Heart left ventricle (tissue), 16 donors: Measurements from ENCODE around the gene ANKRD44. TPM values are rescaled to one million over a fixed set of nuclear protein-coding genes. Genes with fewer than 3 reads are reported as not detected.

Experiments
- ATAC-seq, 4 donors: fragments of 200-7000 bp; cut with Tn5 transposase; one replicate each; pipeline ENCODE4 v1.9.1; 2020 to 2022; ENCODE audit warnings: moderate library complexity in 4 of 4, mild to moderate bottlenecking in 3 of 4, moderate number of reproducible peaks in 1 of 4
- DNase-seq, 5 donors: peaks; one replicate each; pipeline ENCODE4 v3.0.0-alpha.2; 2020
- H3K27ac ChIP-seq, 12 donors: fragments of 200-600 bp; sonication (generic) in 4 of 12; one replicate each; pipeline versions ENCODE4 v1.5.0 to v1.8.0; 2016 to 2022; ENCODE audit warnings: mild to moderate bottlenecking in 2 of 12
- H3K27me3 ChIP-seq, 9 donors: fragments of 200-600 bp; sonication (generic) in 2 of 9; one replicate each; pipeline versions ENCODE4 v1.5.1 to v1.8.0; 2016 to 2022; ENCODE audit warnings: mild to moderate bottlenecking in 3 of 9
- H3K36me3 ChIP-seq, 9 donors: fragments of 200-600 bp; sonication (generic) in 2 of 9; one replicate each; pipeline versions ENCODE4 v1.5.0 to v1.8.0; 2018 to 2022; ENCODE audit warnings: mild to moderate bottlenecking in 2 of 9
- H3K4me1 ChIP-seq, 12 donors: fragments of 200-600 bp; sonication (generic) in 4 of 12; one replicate each; pipeline versions ENCODE4 v1.5.0 to v1.8.0; 2016 to 2022; ENCODE audit warnings: mild to moderate bottlenecking in 3 of 12
- H3K4me3 ChIP-seq, 12 donors: fragments of 200-600 bp; sonication (generic) in 4 of 12; one replicate each; pipeline versions ENCODE4 v1.5.0 to v1.8.0; 2017 to 2022; ENCODE audit warnings: mild to moderate bottlenecking in 9 of 12, moderate library complexity in 4 of 12
- H3K9me3 ChIP-seq, 12 donors: fragments of 200-600 bp; sonication (generic) in 4 of 12; one replicate each; pipeline versions ENCODE4 v1.5.0 to v1.8.0; 2016 to 2022; ENCODE audit warnings: mild to moderate bottlenecking in 1 of 12
- CTCF ChIP-seq, 12 donors: fragments of 200-600 bp; sonication (generic) in 4 of 12; IDR thresholded peaks; one replicate each; pipeline versions ENCODE4 v1.5.0 to v1.8.0; 2018 to 2022; ENCODE audit warnings: antibody characterized with exemption in 12 of 12, mild to moderate bottlenecking in 5 of 12
- POLR2A ChIP-seq, 2 donors: fragments of 450-650 bp; IDR thresholded peaks; one replicate each; pipeline ENCODE4 v1.6.1; 2017; ENCODE audit warnings: antibody characterized with exemption in 2 of 2, mild to moderate bottlenecking in 2 of 2, moderate library complexity in 2 of 2
- WGBS, 4 donors: extraction: QIAGEN DNeasy Blood & Tissue Kit in 2 of 4; methylation state at CpG; one replicate each; pipeline versions ENCODE4 v1.1.5 to v1.1.7; 2013 to 2018; 5-methylcytosine and 5-hydroxymethylcytosine counted together
- intact Hi-C, 10 donors: fragments of 100-400 bp; cut with DNase I; formaldehyde crosslinking; loops; one replicate each; pipeline versions ENCODE4 v1.11.1 to v1.14.2; 2022
- long read RNA-seq, 3 donors: library from polyadenylated mRNA; unstranded; transcript quantifications; one replicate each; pipeline ENCODE4 v2.0.0, GENCODE V29; 2020 to 2021
- polyA plus RNA-seq, 2 donors: library from polyadenylated mRNA; stranded (reverse); fragments of 200-250 nt; gene quantifications; one replicate each; pipeline ENCODE4 v1.2.3, GENCODE V29; 2013
- total RNA-seq, 9 donors: library from RNA; depleted of rRNA in 2 of 9; stranded (reverse); fragments of >200 nt in 2 of 9; fragmentation: NEBNext Ultra II Directional in 3 of 9; extraction: Animal tissue kit (Norgen Biotek cat#: 25700) in 3 of 9; gene quantifications; one replicate each; pipeline versions ENCODE4 v1.1.0 to v1.2.4, GENCODE V29; 2016 to 2023
- donor health status: ischemic (EF 13 %, LVEDD 7.1; RV severe dilation, severe dysfunction).
- donor health status: healthy with polysubstance abuse.
- donor health status: DM: no; HTN: yes; CAD: no.
- donor health status: DM: no; HTN: no; CAD: no.
- donor health status: ischemic (EF 25% LVEDD 6.9; RV normal size, moderate dysfunction).
- donor health status: ischemic (EF 25% LVEDD 5.7; RV mildly dilated, moderate dysfunction).
- donor health status: healthy.
- donor health status: DM: yes; HTN: yes; CAD: no.
- donor health status: ischemic (EF 35%, LVEDD 5.7; RV mildly dilated, moderate dysfunction).
- donor health status: nonischemic (EF 11% LVEDD 7.7; RV severe dilation, severe dysfunction).
- donor health status: DM: yes; HTN: yes; CAD: no.
- donor health status: PGD.
- donor health status: ischemic (EF 29% LVEDD 5.4; RV normal size, mild dysfunction).
- donor health status: nonischemic (EF 23%, LVEDD 6.1; RV moderate dilation, normal function).

ANKRD44 gene
- total RNA-seq = 10 to 100 TPM in 3 of 9 donors, 1 to 10 TPM in 6; 4.9 to 30.6 (median 8.6) TPM
- 1 to 10 TPM; 2.4 to 2.5 TPM for polyA plus RNA-seq
- long read RNA-seq, donor 1, full-length matches to known transcripts = 1 of 2 reads
- long read RNA-seq, donor 1, partial matches to known transcripts = 1 of 2 reads
- long read RNA-seq, donor 1, other reads (novel, unspliced or antisense) = 0 of 2 reads
- long read RNA-seq, donor 2, full-length matches to known transcripts = 5 of 13 reads
- long read RNA-seq, donor 2, partial matches to known transcripts = 5 of 13 reads
- long read RNA-seq, donor 2, other reads (novel, unspliced or antisense) = 3 of 13 reads
- long read RNA-seq, donor 3, full-length matches to known transcripts = 2 of 3 reads
- long read RNA-seq, donor 3, partial matches to known transcripts = 1 of 3 reads
- long read RNA-seq, donor 3, other reads (novel, unspliced or antisense) = 0 of 3 reads

- DNase-seq = peak; percentile 92 to 96 (median 94)
- H3K4me1 ChIP-seq = peaks cover 0 to 41% (median 19%) of the 10 kb centered on the region in 12 donors
- intact Hi-C loops = loop anchor here (1.0 to 10.0 kb wide), 12 partner anchors 64 to 298 kb away; no protein-coding TSS in a partner anchor
- H3K36me3 ChIP-seq = no peaks in the 10 kb centered on the region
- 0% methylated on average over 6 to 102 of the region's 102 CpGs for WGBS, 4 donors
- no peaks in the 10 kb centered on the region for H3K9me3 ChIP-seq
- ATAC-seq = peak; percentile 90 to 99 (median 98)
- peak within 1 kb of the TSS; percentile 56 to 97 (median 72) for H3K4me3 ChIP-seq
- H3K27me3 ChIP-seq = no peaks in the 10 kb centered on the region
- peak in 1 of 2 donors; percentile 58 for TF ChIP-seq POLR2A (IDR thresholded peaks at IDR 0.05)
- peak in 10 of 12 donors; percentile 26 to 59 (median 42) for TF ChIP-seq CTCF (IDR thresholded peaks at IDR 0.05)
- H3K27ac ChIP-seq = peak within 1 kb of the TSS; percentile 43 to 91 (median 70)
Measured at GRCh38 chr2:197310271-197310985, at the start of gene ANKRD44. ANKRD44 (minus strand) TSS chr2:197310780; CDS start chr2:197310604, 176 bp downstream.

GRCh38 chr2:197359859-197360258 lies 49.3 kb upstream of the ANKRD44 start:
- Histone ChIP-seq H3K4me3 (no peak overlapping the region), H3K9me3 (no peaks in the 10 kb centered on the region), H3K36me3 (no peaks in the 10 kb centered on the region), H3K4me1 (no peaks in the 10 kb centered on the region), H3K27me3 (no peaks in the 10 kb centered on the region), H3K27ac (no peak overlapping the region)
- ATAC-seq = no peak
- WGBS, 4 donors = 86 to 100% (median 95%) methylated on average over 1 of the region's 1 CpG
- TF ChIP-seq CTCF (IDR thresholded peaks at IDR 0.05) (peak in 1 of 12 donors; percentile 12), POLR2A (IDR thresholded peaks at IDR 0.05) (no peak)
- DNase-seq = no peak
- intact Hi-C loops = no loop called here

- DNase-seq (no peak), ATAC-seq (no peak)
- Histone ChIP-seq H3K9me3 (no peaks in the 10 kb centered on the region), H3K27me3 (no peaks in the 10 kb centered on the region), H3K27ac (no peak overlapping the region), H3K4me3 (no peak overlapping the region), H3K36me3 (no peaks in the 10 kb centered on the region), H3K4me1 (no peaks in the 10 kb centered on the region)
- WGBS, 4 donors = 66 to 72% (median 69%) methylated on average over 2 of the region's 2 CpGs
- intact Hi-C loops = no loop called here
- TF ChIP-seq CTCF (IDR thresholded peaks at IDR 0.05) = no peak
- TF ChIP-seq POLR2A (IDR thresholded peaks at IDR 0.05) = no peak
Measured at GRCh38 chr2:197358931-197359330, 48.4 kb upstream of the ANKRD44 start.

GRCh38 chr2:197357986-197358385 lies 47.4 kb upstream of the ANKRD44 start:
- WGBS, 4 donors = 57 to 86% (median 81%) methylated on average over 1 of the region's 1 CpG
- intact Hi-C loops = no loop called here
- no peak for DNase-seq

More at GRCh38 chr2:197357986-197358385, 47.4 kb upstream of the ANKRD44 start:
- Histone ChIP-seq H3K4me1 (no peaks in the 10 kb centered on the region), H3K27ac (no peak overlapping the region), H3K9me3 (no peaks in the 10 kb centered on the region), H3K36me3 (no peaks in the 10 kb centered on the region), H3K4me3 (no peak overlapping the region), H3K27me3 (no peaks in the 10 kb centered on the region)
- no peak for ATAC-seq
- TF ChIP-seq POLR2A (IDR thresholded peaks at IDR 0.05) (no peak), CTCF (IDR thresholded peaks at IDR 0.05) (no peak)
